Adrenal gland (tissue), 12 donors: ENCODE data around the gene DLG2. TPM values are rescaled to one million over a fixed set of nuclear protein-coding genes. Genes with fewer than 3 reads are reported as not detected.

Source experiments
- DNase-seq, 7 donors: peaks; one replicate each; pipeline ENCODE4 v3.0.0-alpha.2; 2019 to 2020
- H3K27ac ChIP-seq, 5 donors: fragments of 200-600 bp; sonication (generic) in 4 of 5; 1 replicate in 3 of 5; 2 replicates in 2 of 5; pipeline versions ENCODE4 v1.5.1 to v1.8.0; 2016 to 2020; ENCODE audit warnings: mild to moderate bottlenecking in 1 of 5
- H3K27me3 ChIP-seq: fragments of 200-600 bp; 2 replicates; pipeline ENCODE4 v1.8.0; 2021
- H3K36me3 ChIP-seq, 2 donors: fragments of 200-600 bp; replicated peaks in 1 of 2; 1 replicate in 1 of 2; 2 replicates in 1 of 2; pipeline versions ENCODE4 v1.5.1 to v1.8.0; 2018 to 2022
- H3K4me1 ChIP-seq, 2 donors: fragments of 200-600 bp; replicated peaks in 1 of 2; 1 replicate in 1 of 2; 2 replicates in 1 of 2; pipeline versions ENCODE4 v1.5.1 to v1.8.0; 2018 to 2021
- H3K4me3 ChIP-seq, 4 donors: fragments of 200-600 bp; sonication (generic) in 3 of 4; one replicate each; pipeline ENCODE4 v1.5.1; 2016 to 2018
- H3K9me3 ChIP-seq, 3 donors: fragments of 200-600 bp; sonication (generic) in 1 of 3; replicated peaks in 1 of 3; 1 replicate in 2 of 3; 2 replicates in 1 of 3; pipeline versions ENCODE4 v1.5.1 to v1.8.0; 2016 to 2021
- CTCF ChIP-seq, 6 experiments: fragments of 450-650 bp in 4 of 6; fragments of 200-600 bp in 2 of 6; sonication (generic) in 1 of 6; IDR thresholded peaks; 1 replicate in 5 of 6; 2 replicates in 1 of 6; pipeline versions ENCODE4 v1.5.1 to v1.8.0; 2016 to 2021; ENCODE audit warnings: antibody characterized with exemption in 6 of 6, mild to moderate bottlenecking in 2 of 6, moderate library complexity in 1 of 6
- POLR2A ChIP-seq, 2 donors: fragments of 450-650 bp; IDR thresholded peaks; one replicate each; pipeline ENCODE4 v1.6.1; 2017; ENCODE audit warnings: antibody characterized with exemption in 2 of 2, mild to moderate bottlenecking in 2 of 2, moderate library complexity in 1 of 2
- WGBS, 4 donors: extraction: QIAGEN DNeasy Blood & Tissue Kit in 2 of 4; methylation state at CpG; one replicate each; pipeline versions ENCODE4 v1.1.5 to v1.1.7; 2013 to 2017; 5-methylcytosine and 5-hydroxymethylcytosine counted together
- intact Hi-C, 2 donors: fragments of 100-400 bp; cut with DNase I; formaldehyde crosslinking; loops; one replicate each; pipeline versions ENCODE4 v1.14.1 to v1.15.0; 2022 to 2023
- polyA plus RNA-seq, 3 donors: library from polyadenylated mRNA; stranded (reverse); fragments of 200-250 nt in 2 of 3; fragments of 350-450 nt in 1 of 3; fragmentation: Illumina TruSeq in 1 of 3; extraction: RNeasy Lipid Tissue Mini Kit (QIAGEN cat#74804) in 1 of 3; gene quantifications; one replicate each; pipeline ENCODE4 v1.2.3, GENCODE V29; 2013 to 2014
- total RNA-seq, 9 donors: library from RNA; depleted of rRNA in 4 of 9; stranded (reverse); fragments of >200 nt in 4 of 9; fragments of 120-200 nt in 1 of 9; fragmentation: NEBNext Ultra II Directional in 1 of 9; extraction: Animal tissue kit (Norgen Biotek cat#: 25700) in 1 of 9; gene quantifications; one replicate each; pipeline versions ENCODE4 v1.1.0 to v1.2.4, GENCODE V29; 2013 to 2023
- donor health status: healthy with polysubstance abuse.
- donor health status: Bipolar disorder and iron deficiency.
- donor health status: DM: yes; HTN: yes; CAD: no.
- donor health status: DM: no; HTN: no; CAD: no.
- donor health status: DM: no; HTN: no; CAD: no.
- donor health status: DM: yes; HTN: yes; CAD: no.

DLG2 gene
- total and polyA plus RNA-seq, 12 donors, result 8.3 to 101 (median 37.5) TPM

- H3K27me3 ChIP-seq, result no peaks in the 10 kb centered on the region
- H3K9me3 ChIP-seq, result no peaks in the 10 kb centered on the region
- no peak overlapping the region for H3K4me3 ChIP-seq
- no peak overlapping the region for H3K27ac ChIP-seq
- WGBS, 4 donors, result 64 to 80% (median 73%) methylated on average over 2 of the region's 2 CpGs
- no peak for DNase-seq
- H3K36me3 ChIP-seq, result no peaks in the 10 kb centered on the region
- H3K4me1 ChIP-seq, result no peaks in the 10 kb centered on the region
- TF ChIP-seq CTCF (IDR thresholded peaks at IDR 0.05) (no peak), POLR2A (IDR thresholded peaks at IDR 0.05) (no peak)
- intact Hi-C loops, result no loop called here
These were observed 2058.6 kb downstream of the DLG2 start for GRCh38 chr11:83568516-83568915.

DNA sequence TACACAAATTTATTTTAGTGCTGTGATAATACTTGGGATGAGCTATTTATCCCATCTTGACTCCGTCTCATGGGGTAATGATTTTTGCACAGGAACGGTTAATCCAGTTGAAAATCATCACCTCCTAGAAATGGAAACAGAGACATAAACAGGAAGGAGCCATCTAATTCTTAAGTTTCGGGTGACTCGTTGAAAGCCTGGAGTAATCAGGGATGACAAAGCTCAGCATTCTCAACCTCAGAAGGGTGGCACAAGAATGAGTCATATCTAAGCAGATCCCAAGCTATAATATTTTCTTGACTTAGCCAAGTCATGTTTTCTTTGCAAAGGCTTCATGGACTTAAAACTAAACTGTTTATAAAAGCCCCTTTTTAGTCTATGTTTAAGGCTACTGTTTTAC, 2060.2 kb downstream of the DLG2 start:
- Histone ChIP-seq H3K9me3 (no peaks in the 10 kb centered on the region), H3K36me3 (no peaks in the 10 kb centered on the region), H3K27ac (no peak overlapping the region), H3K4me3 (no peak overlapping the region), H3K4me1 (no peaks in the 10 kb centered on the region), H3K27me3 (no peaks in the 10 kb centered on the region)
- no peak for DNase-seq
- 72 to 79% (median 77%) methylated on average over 4 of the region's 4 CpGs for WGBS, 4 donors
- intact Hi-C loops, result no loop called here
- TF ChIP-seq POLR2A (IDR thresholded peaks at IDR 0.05) (no peak), CTCF (IDR thresholded peaks at IDR 0.05) (no peak)

- TF ChIP-seq CTCF (IDR thresholded peaks at IDR 0.05) (no peak), POLR2A (IDR thresholded peaks at IDR 0.05) (no peak)
- Histone ChIP-seq H3K36me3 (no peaks in the 10 kb centered on the region), H3K27me3 (no peaks in the 10 kb centered on the region), H3K4me1 (no peaks in the 10 kb centered on the region), H3K4me3 (no peak overlapping the region), H3K27ac (no peak overlapping the region), H3K9me3 (no peaks in the 10 kb centered on the region)
- WGBS, 4 donors, result 82 to 97% (median 86%) methylated on average over 1 of the region's 1 CpG
- intact Hi-C loops, result no loop called here
- DNase-seq, result no peak
These were observed 2062.3 kb downstream of the DLG2 start for GRCh38 chr11:83564870-83565269.

DNA sequence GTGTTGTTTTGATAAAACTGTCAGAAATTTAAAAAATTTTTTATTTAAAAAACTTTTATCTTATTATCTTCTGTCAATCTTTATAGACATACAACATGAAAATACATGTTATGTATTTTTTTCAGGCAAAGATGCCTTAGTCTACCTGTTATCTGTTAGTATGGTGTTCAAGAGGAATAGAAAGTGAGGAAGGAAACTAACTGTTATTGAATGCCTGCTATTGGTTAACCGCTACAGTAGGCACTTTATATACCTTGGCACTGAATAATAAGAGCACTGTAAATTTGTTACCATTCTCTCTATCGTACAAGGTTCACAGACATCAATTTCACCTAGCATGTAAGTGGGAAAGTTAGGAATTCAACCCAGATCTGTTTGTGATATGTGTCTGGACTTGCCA, 2068.9 kb downstream of the DLG2 start:
- no peaks in the 10 kb centered on the region for H3K27me3 ChIP-seq
- TF ChIP-seq CTCF (IDR thresholded peaks at IDR 0.05), result no peak
- TF ChIP-seq POLR2A (IDR thresholded peaks at IDR 0.05), result no peak

More for the DNA sequence above, 2068.9 kb downstream of the DLG2 start:
- Histone ChIP-seq H3K4me1 (no peaks in the 10 kb centered on the region), H3K36me3 (no peaks in the 10 kb centered on the region), H3K9me3 (no peaks in the 10 kb centered on the region), H3K4me3 (no peak overlapping the region), H3K27ac (no peak overlapping the region)
- intact Hi-C loops, result no loop called here
- 91 to 98% (median 95%) methylated on average over 2 of the region's 2 CpGs for WGBS, 4 donors
- no peak for DNase-seq
